Measurements from ENCODE around the gene RBM4B. TPM values are rescaled to one million over a fixed set of nuclear protein-coding genes. Genes with fewer than 3 reads are reported as not detected.

The RBM4B gene
- total and polyA plus RNA-seq, 3 donors from 2014 or later = 35.0 to 35.7 (median 35.2) TPM

- no peak overlapping the region for H3K27ac ChIP-seq
- TF ChIP-seq CTCF (IDR thresholded peaks at IDR 0.05) (no peak), POLR2A (IDR thresholded peaks at IDR 0.05) (no peak)
- no peaks in the 10 kb centered on the region for H3K27me3 ChIP-seq
- 97 to 98% methylated on average over 9 to 15 of the region's 15 CpGs for WGBS, 2 donors
- intact Hi-C loops (cut with DNase I; ENCODE audit: low total_unique reads) = loop anchor here (10.0 kb wide), 1 partner anchor 141 kb away; no protein-coding TSS in a partner anchor
- DNase-seq = no peak
- no peaks in the 10 kb centered on the region for H3K9me3 ChIP-seq
- no peaks in the 10 kb centered on the region for H3K4me1 ChIP-seq
- no peak overlapping the region for H3K4me3 ChIP-seq
- H3K36me3 ChIP-seq (ENCODE audit: low read depth, missing control alignments) = no peaks in the 10 kb centered on the region
Observed at GRCh38 chr11:66693356-66694055, 15.8 kb upstream of the RBM4B start.

GRCh38 chr11:66692871-66693331 lies 15.2 kb upstream of the RBM4B start:
- 95 to 97% methylated on average over 11 to 20 of the region's 20 CpGs for WGBS, 2 donors
- intact Hi-C loops (cut with DNase I; ENCODE audit: low total_unique reads) = loop anchor here (10.0 kb wide), 1 partner anchor 142 kb away; no protein-coding TSS in a partner anchor

GRCh38 chr11:66692446-66692845 lies 14.8 kb upstream of the RBM4B start:
- 94% methylated on average over 18 of the region's 18 CpGs; no CpG with 5 or more reads in 1 of the 2 donors for WGBS, 2 donors
- no peaks in the 10 kb centered on the region for H3K9me3 ChIP-seq
- no peaks in the 10 kb centered on the region for H3K36me3 ChIP-seq (ENCODE audit: low read depth, missing control alignments)
- H3K27ac ChIP-seq = no peak overlapping the region
- intact Hi-C loops (cut with DNase I; ENCODE audit: low total_unique reads) = loop anchor here (10.0 kb wide), 1 partner anchor 142 kb away; no protein-coding TSS in a partner anchor
- H3K4me1 ChIP-seq = no peaks in the 10 kb centered on the region
- H3K27me3 ChIP-seq = no peaks in the 10 kb centered on the region
- no peak overlapping the region for H3K4me3 ChIP-seq
- DNase-seq = no peak
- TF ChIP-seq POLR2A (IDR thresholded peaks at IDR 0.05) = no peak
- no peak for TF ChIP-seq CTCF (IDR thresholded peaks at IDR 0.05)

More at GRCh38 chr11:66692871-66693331, 15.2 kb upstream of the RBM4B start:
- H3K27me3 ChIP-seq = no peaks in the 10 kb centered on the region
- H3K36me3 ChIP-seq (ENCODE audit: low read depth, missing control alignments) = no peaks in the 10 kb centered on the region
- no peak overlapping the region for H3K27ac ChIP-seq
- H3K9me3 ChIP-seq = no peaks in the 10 kb centered on the region
- no peaks in the 10 kb centered on the region for H3K4me1 ChIP-seq
- no peak for DNase-seq
- H3K4me3 ChIP-seq = no peak overlapping the region
- TF ChIP-seq CTCF (IDR thresholded peaks at IDR 0.05) (no peak), POLR2A (IDR thresholded peaks at IDR 0.05) (no peak)

- WGBS, 2 donors = 93 to 95% methylated on average over 11 to 38 of the region's 38 CpGs
- no peak for DNase-seq
- intact Hi-C loops (cut with DNase I; ENCODE audit: low total_unique reads) = loop anchor here (10.0 kb wide), 1 partner anchor 143 kb away; no protein-coding TSS in a partner anchor
Observed at GRCh38 chr11:66691311-66691980, 13.8 kb upstream of the RBM4B start.

More at GRCh38 chr11:66691311-66691980, 13.8 kb upstream of the RBM4B start:
- TF ChIP-seq CTCF (IDR thresholded peaks at IDR 0.05) = no peak
- no peak for TF ChIP-seq POLR2A (IDR thresholded peaks at IDR 0.05)
- Histone ChIP-seq H3K4me1 (no peaks in the 10 kb centered on the region), H3K9me3 (no peaks in the 10 kb centered on the region), H3K36me3 (ENCODE audit: low read depth, missing control alignments) (no peaks in the 10 kb centered on the region), H3K27me3 (no peaks in the 10 kb centered on the region), H3K27ac (no peak overlapping the region), H3K4me3 (no peak overlapping the region)

Data from testis (tissue), 3 donors.